Activated naive CD8-positive, alpha-beta T cell (primary cell): Measurements from ENCODE around the gene SPRED1.

ENCODE experiments used
- H3K27ac Mint-ChIP-seq: one replicate; pipeline ENCODE4 v1.8.0; 2021; ENCODE audit warnings: mixed read lengths
- H3K27me3 Mint-ChIP-seq: one replicate; pipeline ENCODE4 v1.8.0; 2021; ENCODE audit warnings: mixed read lengths
- H3K36me3 Mint-ChIP-seq: one replicate; pipeline ENCODE4 v1.8.0; 2021; ENCODE audit warnings: mixed read lengths
- H3K4me1 Mint-ChIP-seq: one replicate; pipeline ENCODE4 v1.8.0; 2021; ENCODE audit warnings: low read depth, mixed read lengths
- H3K4me3 Mint-ChIP-seq: one replicate; pipeline ENCODE4 v1.8.0; 2021; ENCODE audit warnings: mild to moderate bottlenecking, mixed read lengths
- H3K9me3 Mint-ChIP-seq: one replicate; pipeline ENCODE4 v1.8.0; 2021; ENCODE audit warnings: low read depth, mixed read lengths

SPRED1 gene

DNA sequence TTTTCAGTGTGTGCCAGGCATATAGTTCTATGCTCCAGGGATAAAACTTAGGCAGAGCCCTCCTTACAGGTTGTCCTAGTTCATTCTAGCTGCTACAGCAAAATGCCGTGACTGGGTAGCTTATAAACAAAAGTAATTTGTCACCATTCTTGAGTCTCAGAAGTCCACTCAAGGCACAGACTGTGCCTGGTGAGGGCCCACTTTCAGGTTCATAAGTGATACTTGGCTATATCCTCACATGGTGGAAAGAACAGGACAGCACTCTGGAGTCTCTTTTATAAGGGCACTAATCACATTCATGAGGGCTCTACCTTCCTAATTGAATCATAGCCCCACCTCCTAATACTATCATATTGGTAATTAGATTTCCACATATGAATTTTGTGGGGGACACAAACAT lies 80.1 kb downstream of the SPRED1 start:
- H3K4me3 Mint-ChIP-seq = no peak overlapping the region
- H3K27ac Mint-ChIP-seq = no peak overlapping the region
- H3K36me3 Mint-ChIP-seq = no peaks in the 10 kb centered on the region
- H3K4me1 Mint-ChIP-seq = no peaks in the 10 kb centered on the region
- H3K9me3 Mint-ChIP-seq = no peaks in the 10 kb centered on the region
- no peaks in the 10 kb centered on the region for H3K27me3 Mint-ChIP-seq

GRCh38 chr15:38335116-38335515 lies 82.5 kb downstream of the SPRED1 start:
- H3K36me3 Mint-ChIP-seq = no peaks in the 10 kb centered on the region
- no peaks in the 10 kb centered on the region for H3K27me3 Mint-ChIP-seq
- no peak overlapping the region for H3K27ac Mint-ChIP-seq

DNA sequence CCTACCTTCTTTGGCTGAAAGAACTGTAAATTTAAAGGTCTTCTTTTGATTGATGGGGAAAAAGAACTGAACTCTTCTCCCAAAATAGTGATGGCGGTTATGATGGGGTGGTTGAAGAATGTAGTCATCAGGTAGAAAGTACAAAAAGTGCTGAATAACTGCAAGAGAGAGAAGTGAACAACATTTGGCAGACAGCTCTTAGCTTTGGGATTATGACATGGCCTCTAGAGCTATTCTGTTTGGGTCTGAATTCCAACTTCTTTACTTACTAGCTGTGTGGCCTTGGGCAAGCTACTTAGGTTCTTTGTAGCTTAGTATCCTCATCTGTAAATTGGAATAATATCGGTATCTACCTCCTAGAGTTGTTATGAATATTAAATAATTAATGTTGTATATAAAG lies 91.7 kb downstream of the SPRED1 start:
- no peaks in the 10 kb centered on the region for H3K9me3 Mint-ChIP-seq
- H3K27ac Mint-ChIP-seq = no peak overlapping the region
- no peaks in the 10 kb centered on the region for H3K36me3 Mint-ChIP-seq

More at GRCh38 chr15:38335116-38335515, 82.5 kb downstream of the SPRED1 start:
- Mint-ChIP-seq H3K4me1 (no peaks in the 10 kb centered on the region), H3K9me3 (no peaks in the 10 kb centered on the region), H3K4me3 (no peak overlapping the region)

GRCh38 chr15:38349251-38349650 lies 96.6 kb downstream of the SPRED1 start:
- no peak overlapping the region for H3K27ac Mint-ChIP-seq
- H3K4me1 Mint-ChIP-seq = no peaks in the 10 kb centered on the region
- H3K4me3 Mint-ChIP-seq = no peak overlapping the region
- H3K9me3 Mint-ChIP-seq = no peaks in the 10 kb centered on the region
- H3K36me3 Mint-ChIP-seq = no peaks in the 10 kb centered on the region
- H3K27me3 Mint-ChIP-seq = peaks cover under 1% of the 10 kb centered on the region

More for the DNA sequence above, 91.7 kb downstream of the SPRED1 start:
- Mint-ChIP-seq H3K4me1 (no peaks in the 10 kb centered on the region), H3K4me3 (no peak overlapping the region), H3K27me3 (peaks cover 3% of the 10 kb centered on the region)

DNA sequence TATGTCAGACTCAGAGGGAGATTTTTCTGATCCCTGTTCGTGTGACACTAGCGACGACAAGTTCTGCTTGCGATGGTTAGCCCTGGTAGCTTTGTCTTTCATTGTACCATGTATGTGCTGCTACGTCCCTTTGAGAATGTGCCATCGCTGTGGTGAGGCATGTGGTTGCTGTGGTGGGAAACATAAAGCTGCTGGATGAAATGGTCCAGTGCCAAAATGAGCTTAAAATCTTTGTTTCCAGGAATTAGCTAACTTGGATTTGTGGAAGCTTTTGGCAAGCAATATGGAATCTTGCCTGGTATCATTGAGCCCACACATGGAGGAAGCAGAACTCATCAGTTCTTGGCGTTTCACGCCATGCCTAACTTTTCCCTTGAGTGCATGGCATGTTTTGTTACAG lies 98.8 kb downstream of the SPRED1 start:
- no peaks in the 10 kb centered on the region for H3K4me1 Mint-ChIP-seq
- H3K36me3 Mint-ChIP-seq = no peaks in the 10 kb centered on the region
- H3K4me3 Mint-ChIP-seq = no peak overlapping the region
- H3K27me3 Mint-ChIP-seq = no peaks in the 10 kb centered on the region
- no peak overlapping the region for H3K27ac Mint-ChIP-seq
- H3K9me3 Mint-ChIP-seq = no peaks in the 10 kb centered on the region

- H3K27ac Mint-ChIP-seq = no peak overlapping the region
- no peaks in the 10 kb centered on the region for H3K27me3 Mint-ChIP-seq
- no peaks in the 10 kb centered on the region for H3K36me3 Mint-ChIP-seq
- H3K9me3 Mint-ChIP-seq = no peaks in the 10 kb centered on the region
- no peaks in the 10 kb centered on the region for H3K4me1 Mint-ChIP-seq
- H3K4me3 Mint-ChIP-seq = no peak overlapping the region
Observed at GRCh38 chr15:38354315-38354929, 101.8 kb downstream of the SPRED1 start.

GRCh38 chr15:38362355-38362754 lies 109.7 kb downstream of the SPRED1 start:
- Mint-ChIP-seq H3K36me3 (no peaks in the 10 kb centered on the region), H3K4me1 (no peaks in the 10 kb centered on the region), H3K27ac (no peak overlapping the region), H3K4me3 (no peak overlapping the region), H3K9me3 (no peaks in the 10 kb centered on the region), H3K27me3 (peaks cover 30% of the 10 kb centered on the region)

- no peaks in the 10 kb centered on the region for H3K36me3 Mint-ChIP-seq
- no peak overlapping the region for H3K27ac Mint-ChIP-seq
- H3K4me3 Mint-ChIP-seq = no peak overlapping the region
- H3K9me3 Mint-ChIP-seq = no peaks in the 10 kb centered on the region
- H3K4me1 Mint-ChIP-seq = no peaks in the 10 kb centered on the region
- peaks cover 20% of the 10 kb centered on the region for H3K27me3 Mint-ChIP-seq
Observed at GRCh38 chr15:38367476-38367875, 114.8 kb downstream of the SPRED1 start.

- no peak overlapping the region for H3K4me3 Mint-ChIP-seq
- no peaks in the 10 kb centered on the region for H3K4me1 Mint-ChIP-seq
- H3K27me3 Mint-ChIP-seq = peaks cover 19% of the 10 kb centered on the region
- H3K27ac Mint-ChIP-seq = no peak overlapping the region
- no peaks in the 10 kb centered on the region for H3K9me3 Mint-ChIP-seq
- H3K36me3 Mint-ChIP-seq = no peaks in the 10 kb centered on the region
Observed at GRCh38 chr15:38369936-38370478, 117.4 kb downstream of the SPRED1 start.

DNA sequence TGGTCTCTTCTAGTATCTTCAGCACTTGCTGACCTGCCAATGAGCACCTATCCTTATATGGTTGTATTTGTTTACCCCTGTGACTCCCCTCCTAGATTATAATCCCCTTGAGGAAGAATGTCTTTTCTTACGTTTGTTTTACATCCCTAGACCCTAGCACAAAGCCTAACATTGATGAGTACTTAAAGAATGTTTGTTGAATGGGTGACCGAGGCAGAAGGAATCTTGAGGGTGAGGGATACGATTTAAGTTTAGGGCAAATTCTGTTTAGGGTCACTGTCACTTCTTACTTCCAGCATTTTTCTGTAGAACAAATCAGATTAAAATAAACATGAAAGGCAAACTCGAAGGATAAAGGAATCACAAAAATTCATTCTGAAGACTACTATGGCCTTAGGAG lies 120.4 kb downstream of the SPRED1 start:
- H3K9me3 Mint-ChIP-seq = no peaks in the 10 kb centered on the region
- no peak overlapping the region for H3K4me3 Mint-ChIP-seq
- H3K27ac Mint-ChIP-seq = no peak overlapping the region
- peaks cover 11% of the 10 kb centered on the region for H3K27me3 Mint-ChIP-seq
- no peaks in the 10 kb centered on the region for H3K36me3 Mint-ChIP-seq
- H3K4me1 Mint-ChIP-seq = no peaks in the 10 kb centered on the region

DNA sequence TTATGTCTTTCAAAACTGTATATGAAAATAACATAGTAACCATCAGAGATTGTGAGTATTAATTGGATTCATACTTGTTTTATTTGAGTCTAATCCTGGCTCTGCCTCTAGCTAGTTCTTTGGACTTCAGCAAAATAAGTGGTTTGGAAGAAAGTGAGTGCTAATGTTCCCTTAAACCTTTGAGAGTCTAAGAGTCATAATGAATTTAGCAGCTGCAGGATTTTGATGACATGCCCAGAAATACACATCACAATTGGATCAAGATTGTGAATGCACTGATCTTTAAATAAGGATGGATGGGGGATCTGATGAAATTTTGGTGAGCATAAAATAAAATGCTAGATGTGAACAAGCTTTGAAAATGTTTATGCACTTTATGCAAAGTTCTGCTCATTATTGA lies 121.4 kb downstream of the SPRED1 start:
- H3K4me1 Mint-ChIP-seq = no peaks in the 10 kb centered on the region
- no peak overlapping the region for H3K4me3 Mint-ChIP-seq
- no peak overlapping the region for H3K27ac Mint-ChIP-seq
- peaks cover 11% of the 10 kb centered on the region for H3K27me3 Mint-ChIP-seq
- no peaks in the 10 kb centered on the region for H3K36me3 Mint-ChIP-seq
- H3K9me3 Mint-ChIP-seq = no peaks in the 10 kb centered on the region

DNA sequence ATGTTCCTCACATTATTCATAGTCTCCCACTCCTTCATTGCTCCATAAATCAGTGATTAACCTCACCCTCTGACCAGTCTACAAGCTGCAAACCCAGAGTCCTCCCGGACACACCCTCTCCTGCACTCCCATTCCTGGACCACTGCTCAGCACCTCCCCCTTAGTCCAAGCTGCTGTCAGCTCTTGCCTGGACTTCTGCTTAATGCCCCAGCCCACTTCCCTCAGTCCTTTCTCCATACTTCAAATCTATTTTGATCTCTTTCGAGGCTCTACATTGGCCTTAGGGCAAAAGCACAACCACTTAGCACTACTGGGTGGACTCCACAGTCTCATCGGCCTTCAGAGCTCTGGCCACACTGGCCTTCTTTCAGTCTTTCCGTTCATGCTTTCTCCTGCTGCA lies 121.9 kb downstream of the SPRED1 start:
- no peak overlapping the region for H3K27ac Mint-ChIP-seq
- peaks cover 16% of the 10 kb centered on the region for H3K27me3 Mint-ChIP-seq
- no peaks in the 10 kb centered on the region for H3K9me3 Mint-ChIP-seq

DNA sequence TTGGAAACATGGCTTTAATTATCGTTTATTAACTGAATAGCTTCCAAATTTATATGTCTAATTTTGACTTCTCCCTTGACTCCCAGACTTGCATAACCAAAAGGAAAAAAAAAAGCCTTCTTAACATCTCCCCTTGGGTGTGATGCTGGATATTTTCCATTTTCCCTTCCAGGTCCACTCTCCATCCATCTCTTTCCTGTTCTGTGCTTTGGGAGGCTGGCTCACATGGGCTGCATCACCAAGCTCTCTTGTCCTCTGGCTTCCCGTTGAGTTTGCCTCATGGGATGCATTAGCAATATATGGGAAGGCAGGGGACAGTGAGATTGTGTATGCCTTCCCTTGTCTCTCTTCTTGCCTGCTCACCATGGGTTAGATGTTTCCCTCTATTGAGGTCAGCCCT lies 123.4 kb downstream of the SPRED1 start:
- no peaks in the 10 kb centered on the region for H3K9me3 Mint-ChIP-seq
- H3K27ac Mint-ChIP-seq = no peak overlapping the region
- no peak overlapping the region for H3K4me3 Mint-ChIP-seq
- H3K4me1 Mint-ChIP-seq = no peaks in the 10 kb centered on the region
- H3K36me3 Mint-ChIP-seq = no peaks in the 10 kb centered on the region
- H3K27me3 Mint-ChIP-seq = peaks cover 23% of the 10 kb centered on the region

More for the DNA sequence above, 121.9 kb downstream of the SPRED1 start:
- Mint-ChIP-seq H3K4me3 (no peak overlapping the region), H3K36me3 (no peaks in the 10 kb centered on the region), H3K4me1 (no peaks in the 10 kb centered on the region)

GRCh38 chr15:38377636-38378035 lies 125.0 kb downstream of the SPRED1 start:
- Mint-ChIP-seq H3K9me3 (no peaks in the 10 kb centered on the region), H3K4me3 (no peak overlapping the region), H3K27me3 (peaks cover 30% of the 10 kb centered on the region), H3K36me3 (no peaks in the 10 kb centered on the region), H3K27ac (no peak overlapping the region), H3K4me1 (no peaks in the 10 kb centered on the region)

DNA sequence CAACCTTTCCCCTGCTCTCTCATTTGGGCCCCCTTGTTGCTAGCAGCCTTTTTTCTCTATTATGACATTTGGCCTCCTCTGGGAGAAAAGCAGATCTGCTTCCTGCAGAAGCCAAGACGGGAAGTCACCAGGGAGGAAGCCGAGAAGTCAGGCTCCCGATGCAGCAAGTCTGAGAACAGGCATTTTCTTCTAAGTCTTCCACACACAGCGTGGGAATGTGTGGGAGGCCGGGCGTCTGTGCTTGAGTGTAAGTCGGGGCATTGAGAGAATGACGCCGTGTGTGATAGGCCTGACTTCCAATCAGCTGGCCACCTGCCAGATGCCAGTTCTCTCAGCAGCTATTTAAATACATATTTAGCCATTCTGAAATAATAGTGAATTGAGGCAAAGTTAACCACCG lies 125.5 kb downstream of the SPRED1 start:
- H3K27me3 Mint-ChIP-seq = peaks cover 30% of the 10 kb centered on the region
- H3K36me3 Mint-ChIP-seq = no peaks in the 10 kb centered on the region
- no peak overlapping the region for H3K27ac Mint-ChIP-seq
- no peaks in the 10 kb centered on the region for H3K9me3 Mint-ChIP-seq
- H3K4me1 Mint-ChIP-seq = no peaks in the 10 kb centered on the region
- no peak overlapping the region for H3K4me3 Mint-ChIP-seq

GRCh38 chr15:38389924-38390542 lies 137.4 kb downstream of the SPRED1 start:
- Mint-ChIP-seq H3K27ac (no peak overlapping the region), H3K27me3 (peaks cover 4% of the 10 kb centered on the region), H3K4me1 (no peaks in the 10 kb centered on the region), H3K9me3 (no peaks in the 10 kb centered on the region), H3K4me3 (no peak overlapping the region), H3K36me3 (no peaks in the 10 kb centered on the region)
